Right kidney (tissue), 9 donors: ENCODE data around the gene SOX30.
"Not testable (repeated sequence)": the region's sequence is repeated elsewhere in the genome, so short reads cannot be mapped to it uniquely, and the experiment has no call there.

Experiments
- DNase-seq: peaks from one replicate; pipeline ENCODE4 v3.0.0-alpha.2; 2016
- long read RNA-seq, 8 donors: transcript quantifications; one replicate each; lab custom pipeline, GENCODE V29; 2026

Gene SOX30
- long read RNA-seq, donor 1: 0 reads
- long read RNA-seq, donor 2: 0 reads
- long read RNA-seq, donor 3: 0 reads
- long read RNA-seq, donor 4: 0 reads
- long read RNA-seq, donor 5: 0 reads
- long read RNA-seq, donor 6, partial matches to known transcripts: 14 of 14 reads
- long read RNA-seq, donor 6, other reads (novel, unspliced or antisense): 0 of 14 reads
- long read RNA-seq, donor 7: 0 reads
- long read RNA-seq, donor 8: 0 reads

- no peak for DNase-seq
Measured at GRCh38 chr5:157652377-157652692, at the start of gene SOX30. TSS of gene SOX30 (minus strand) at chr5:157652438. CDS start at chr5:157652078, 360 bp downstream.

- not testable (repeated sequence) for DNase-seq
Measured at GRCh38 chr5:157698674-157699073, 46.4 kb upstream of the SOX30 start.

GRCh38 chr5:157696154-157696553 is 43.9 kb upstream of the SOX30 start:
- DNase-seq: not testable (repeated sequence)

- DNase-seq: not testable (repeated sequence)
Measured at GRCh38 chr5:157693816-157694215, 41.6 kb upstream of the SOX30 start.

- DNase-seq: no peak
Measured at GRCh38 chr5:157690690-157691433, 38.6 kb upstream of the SOX30 start.

GRCh38 chr5:157689942-157690689 is 37.9 kb upstream of the SOX30 start:
- no peak for DNase-seq

- DNase-seq: no peak
Measured at GRCh38 chr5:157687198-157687554, 34.9 kb upstream of the SOX30 start.

GRCh38 chr5:157686276-157687197 is 34.3 kb upstream of the SOX30 start:
- DNase-seq: not testable (repeated sequence)

- no peak for DNase-seq
Measured at GRCh38 chr5:157682257-157682656, 30.0 kb upstream of the SOX30 start.

- no peak for DNase-seq
Measured at GRCh38 chr5:157681048-157681447, 28.8 kb upstream of the SOX30 start.

GRCh38 chr5:157680239-157680638 is 28.0 kb upstream of the SOX30 start:
- no peak for DNase-seq

GRCh38 chr5:157679801-157680200 is 27.6 kb upstream of the SOX30 start:
- no peak for DNase-seq

GRCh38 chr5:157677931-157678330 is 25.7 kb upstream of the SOX30 start:
- DNase-seq: no peak

GRCh38 chr5:157674351-157674750 is 22.1 kb upstream of the SOX30 start:
- DNase-seq: not testable (repeated sequence)

- DNase-seq: no peak
Measured at GRCh38 chr5:157672976-157673375, 20.7 kb upstream of the SOX30 start.

- DNase-seq: no peak
Measured at GRCh38 chr5:157671592-157672330, 19.5 kb upstream of the SOX30 start.

GRCh38 chr5:157670662-157671591 is 18.7 kb upstream of the SOX30 start, which contains the start of gene C5orf52:
TSS of gene C5orf52 (plus strand) at chr5:157671533. CDS start at chr5:157671615, 82 bp downstream.
- peak; percentile 72 for DNase-seq

- no peak for DNase-seq
Measured at GRCh38 chr5:157669701-157670097, 17.5 kb upstream of the SOX30 start.

- DNase-seq: no peak
Measured at GRCh38 chr5:157668356-157668755, 16.1 kb upstream of the SOX30 start.

- DNase-seq: no peak
Measured at GRCh38 chr5:157665467-157666070, 13.3 kb upstream of the SOX30 start.
